Stimulated activated CD4-positive, alpha-beta T cell treated with anti-CD3 and anti-CD28 coated beads, Interleukin-4, amount 100 ng/mL, for 24 hours (primary cell): ENCODE data around the gene PLCL1.
"Not testable (repeated sequence)": the region's sequence is repeated elsewhere in the genome, so short reads cannot be mapped to it uniquely, and the experiment has no call there.

Experiments
- DNase-seq: peaks from one replicate; pipeline ENCODE4 v3.0.0-alpha.2; 2020

The PLCL1 gene

GRCh38 chr2:197810491-197810890, 6.1 kb downstream of the PLCL1 start:
- no peak for DNase-seq

DNA sequence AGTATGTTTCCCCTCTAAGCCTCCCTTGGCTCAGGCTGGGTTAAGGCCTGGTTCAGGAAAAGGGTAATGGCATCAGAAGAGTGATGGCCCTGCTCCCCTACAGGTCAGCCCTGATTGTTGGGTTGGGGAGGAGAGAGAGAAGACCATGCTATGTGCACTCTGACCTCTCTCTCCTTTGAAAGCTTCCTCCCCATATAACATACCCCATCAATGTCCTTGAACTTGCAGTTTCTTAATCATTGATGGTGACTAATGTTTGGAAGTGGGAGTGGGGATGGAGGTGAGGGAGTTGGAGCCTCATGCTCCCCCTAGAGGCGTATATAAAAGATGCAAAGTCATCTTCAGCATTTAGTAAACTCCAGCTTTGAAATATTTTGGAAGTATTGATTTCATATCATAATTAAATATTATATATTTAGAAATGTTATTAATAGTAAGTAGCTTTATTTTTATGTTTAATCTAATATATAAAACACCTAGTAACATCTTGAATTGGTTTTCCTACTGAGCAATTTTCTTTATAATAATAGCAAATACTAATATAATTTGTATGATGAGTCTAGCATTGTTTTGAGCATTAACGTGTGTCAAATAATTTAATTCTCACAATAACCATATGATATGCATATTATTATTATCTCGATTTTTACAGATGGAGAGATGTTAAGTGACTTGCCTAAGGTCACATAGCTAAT, 8.8 kb downstream of the PLCL1 start:
- DNase-seq = peak; percentile 20

- DNase-seq = no peak
Measured at GRCh38 chr2:197814526-197814925, 10.1 kb downstream of the PLCL1 start.

GRCh38 chr2:197821550-197822289, 17.3 kb downstream of the PLCL1 start:
- no peak for DNase-seq

DNA sequence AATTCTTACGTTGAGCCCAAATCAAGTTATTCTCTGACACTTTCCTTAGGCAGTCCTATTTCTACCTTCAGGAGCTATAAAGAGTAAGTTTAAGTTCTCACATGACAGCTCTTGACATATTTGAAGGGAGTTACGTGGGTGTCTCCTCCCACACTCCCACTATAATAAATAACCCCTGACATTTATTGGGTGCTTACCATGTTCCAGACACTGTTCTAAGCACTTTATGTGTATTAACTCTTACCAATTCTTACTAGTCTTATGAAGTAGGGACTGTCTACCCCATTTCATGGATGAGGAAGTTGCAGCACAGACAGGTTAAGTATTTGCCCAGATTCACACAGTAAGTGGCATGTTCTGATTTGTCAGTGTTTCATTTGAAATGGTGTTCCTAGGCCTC, 17.9 kb downstream of the PLCL1 start:
- no peak for DNase-seq

- no peak for DNase-seq
Measured at GRCh38 chr2:197827618-197828017, 23.2 kb downstream of the PLCL1 start.

- DNase-seq = no peak
Measured at GRCh38 chr2:197828464-197829135, 24.2 kb downstream of the PLCL1 start.

GRCh38 chr2:197834771-197835170, 30.4 kb downstream of the PLCL1 start:
- not testable (repeated sequence) for DNase-seq

GRCh38 chr2:197835293-197835692, 30.9 kb downstream of the PLCL1 start:
- DNase-seq = no peak

GRCh38 chr2:197838036-197838435, 33.6 kb downstream of the PLCL1 start:
- peak; percentile 33 for DNase-seq

DNA sequence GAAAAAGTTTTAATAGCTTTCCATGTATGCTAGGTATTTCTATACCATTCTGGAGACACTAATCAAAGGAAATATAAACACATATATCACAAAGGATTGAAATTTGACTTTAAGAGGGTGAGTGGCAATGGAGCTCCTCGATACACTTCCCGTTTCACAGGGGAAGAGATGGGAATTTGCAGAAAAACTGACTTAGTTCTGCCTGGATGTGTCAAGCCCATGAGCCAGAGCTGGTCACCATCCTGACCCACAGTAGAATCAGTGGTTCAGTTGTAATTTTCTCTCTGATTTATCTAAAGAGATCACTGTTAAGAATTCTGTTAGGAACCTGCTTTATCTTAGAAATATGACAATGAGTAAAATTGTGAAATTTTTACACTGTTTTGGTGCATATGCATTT, 34.2 kb downstream of the PLCL1 start:
- no peak for DNase-seq

DNA sequence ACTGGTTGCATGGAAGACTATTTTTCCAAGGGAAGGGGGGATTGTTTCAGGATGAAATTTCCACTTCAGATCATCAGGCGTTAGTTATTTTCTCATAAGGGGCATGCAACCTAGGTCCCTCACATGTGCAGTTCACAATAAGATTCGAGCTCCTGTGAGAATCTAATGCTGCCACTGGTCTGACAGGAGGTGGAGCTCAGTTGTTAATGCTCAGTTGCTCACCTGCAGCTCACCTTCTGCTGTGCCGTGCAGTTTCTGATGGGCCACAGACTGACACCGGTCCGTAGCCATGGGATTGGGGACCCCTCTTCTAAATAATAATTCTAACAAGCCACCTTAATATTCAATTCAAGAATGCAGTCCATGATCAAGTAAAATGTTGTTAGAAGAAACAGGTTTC, 34.9 kb downstream of the PLCL1 start:
- DNase-seq = peak; percentile 4

DNA sequence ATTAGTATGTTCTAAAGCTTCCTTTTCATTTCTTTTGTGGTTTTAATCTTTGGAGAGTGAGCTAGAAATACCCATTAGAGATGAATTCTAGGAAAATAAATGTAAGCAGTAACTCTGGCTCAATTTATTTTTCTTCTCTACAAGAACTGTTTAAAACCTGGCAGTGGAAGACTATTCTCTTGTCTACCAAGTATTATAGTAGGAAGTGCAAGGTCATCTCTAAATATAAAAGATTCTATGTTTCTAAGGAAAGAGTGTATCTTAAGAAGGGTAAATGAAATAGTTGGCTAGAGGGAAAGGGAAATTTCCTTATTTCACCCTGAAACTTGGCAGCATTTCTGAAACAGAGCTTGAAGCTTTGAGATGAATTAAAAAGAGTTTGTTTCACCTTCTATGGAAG, 35.5 kb downstream of the PLCL1 start:
- no peak for DNase-seq

DNA sequence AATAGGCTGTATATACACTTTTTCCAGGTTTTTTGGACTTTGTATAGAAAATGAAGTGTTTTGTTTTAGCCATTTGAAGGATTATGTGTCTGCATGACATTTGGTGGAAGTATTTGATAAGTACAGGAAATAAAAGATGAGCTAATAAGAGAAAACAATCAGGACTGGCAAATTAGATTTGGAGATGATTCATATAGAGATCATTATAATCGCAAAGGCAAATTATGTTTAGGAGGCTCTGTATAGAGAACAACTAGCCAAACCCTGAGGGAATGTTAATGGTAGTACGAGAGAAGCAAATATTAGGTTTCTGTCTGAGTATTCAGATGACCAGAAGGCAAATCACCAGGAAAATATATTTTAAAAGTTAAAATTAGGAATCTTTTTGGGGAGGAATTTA, 41.7 kb downstream of the PLCL1 start:
- DNase-seq = no peak

GRCh38 chr2:197846777-197847176, 42.4 kb downstream of the PLCL1 start:
- no peak for DNase-seq

- peak; percentile 10 for DNase-seq
Measured at GRCh38 chr2:197847651-197848401, 43.4 kb downstream of the PLCL1 start.

- DNase-seq = no peak
Measured at GRCh38 chr2:197848602-197849001, 44.2 kb downstream of the PLCL1 start.

DNA sequence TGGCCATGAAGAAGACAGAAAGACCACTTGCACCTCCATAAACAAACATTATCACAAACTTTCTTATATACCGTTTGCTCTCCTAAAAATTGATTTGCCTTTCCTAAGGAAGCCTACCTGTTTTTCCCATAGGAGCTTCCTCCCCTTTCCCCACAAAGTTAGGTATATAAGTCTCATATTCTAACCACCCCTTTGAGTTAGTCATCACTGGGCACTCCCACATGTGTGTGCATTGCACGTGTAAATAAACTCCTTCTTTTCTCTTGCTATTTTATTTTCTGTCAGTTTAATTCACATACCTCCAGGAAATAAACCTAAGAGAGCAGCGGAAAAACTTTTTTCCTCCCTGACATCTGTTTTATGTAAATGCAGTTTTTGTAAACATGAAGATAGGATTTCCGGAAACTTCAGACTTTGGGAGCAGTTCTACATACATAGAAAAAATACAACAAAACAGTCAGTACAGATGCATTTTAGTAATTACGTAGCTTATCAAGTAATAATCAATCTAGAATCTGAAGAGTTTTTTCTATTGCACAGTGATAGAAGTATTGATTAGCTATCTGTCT, 46.6 kb downstream of the PLCL1 start:
- no peak for DNase-seq

- no peak for DNase-seq
Measured at GRCh38 chr2:197851451-197851850, 47.1 kb downstream of the PLCL1 start.

DNA sequence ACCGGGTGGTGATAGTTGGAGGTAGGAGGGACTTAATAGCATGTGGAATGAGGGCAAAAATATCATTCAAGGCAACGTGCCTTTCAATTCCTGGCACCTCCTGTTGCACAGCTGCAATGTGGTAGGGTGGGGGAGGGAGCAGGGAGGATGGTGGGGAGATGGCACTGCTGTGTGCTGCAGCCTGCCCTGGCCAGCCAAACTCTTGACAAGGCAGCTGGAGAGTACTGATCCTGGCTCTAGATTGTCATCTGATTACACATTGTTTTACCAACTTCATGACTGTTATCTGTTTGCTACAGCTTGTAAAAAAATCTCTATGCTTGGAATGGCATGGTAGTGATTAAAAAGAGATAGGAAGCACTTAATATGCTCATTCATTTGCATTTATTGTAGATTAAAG, 47.7 kb downstream of the PLCL1 start:
- DNase-seq = no peak

DNA sequence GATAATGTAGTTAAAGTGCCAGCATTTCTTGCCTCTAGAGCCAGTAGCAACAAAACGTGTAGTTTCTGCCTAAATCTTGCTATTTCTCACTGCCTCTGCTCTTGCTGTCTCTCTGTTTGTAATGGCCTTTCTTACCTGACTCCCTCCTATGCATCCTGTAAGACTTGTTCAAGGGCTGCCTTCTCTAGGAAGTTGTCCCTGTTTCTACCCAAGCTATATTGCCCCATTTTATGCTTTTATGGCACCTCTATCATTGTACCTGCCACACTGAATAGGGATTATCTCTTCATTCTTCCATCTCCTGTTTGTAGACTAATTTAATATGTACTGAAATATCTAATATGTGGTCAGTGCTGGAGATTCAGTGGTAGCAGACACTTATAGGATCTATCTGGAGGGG, 49.2 kb downstream of the PLCL1 start:
- no peak for DNase-seq

GRCh38 chr2:197857476-197858107, 53.2 kb downstream of the PLCL1 start:
- DNase-seq = no peak
